Activated gamma-delta T cell treated with anti-CD3 and anti-CD28 coated beads, Interleukin-2, amount 50 U/mL, for 16 hours (primary cell): ENCODE measurements around the gene ECSCR.
"Not testable (repeated sequence)": the region's sequence is repeated elsewhere in the genome, so short reads cannot be mapped to it uniquely, and the experiment has no call there.

ENCODE experiments used
- DNase-seq: peaks from one replicate; pipeline ENCODE4 v3.0.0-alpha.2; 2020; ENCODE audit warnings: low read depth

Gene ECSCR, protein sequence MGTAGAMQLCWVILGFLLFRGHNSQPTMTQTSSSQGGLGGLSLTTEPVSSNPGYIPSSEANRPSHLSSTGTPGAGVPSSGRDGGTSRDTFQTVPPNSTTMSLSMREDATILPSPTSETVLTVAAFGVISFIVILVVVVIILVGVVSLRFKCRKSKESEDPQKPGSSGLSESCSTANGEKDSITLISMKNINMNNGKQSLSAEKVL

DNA sequence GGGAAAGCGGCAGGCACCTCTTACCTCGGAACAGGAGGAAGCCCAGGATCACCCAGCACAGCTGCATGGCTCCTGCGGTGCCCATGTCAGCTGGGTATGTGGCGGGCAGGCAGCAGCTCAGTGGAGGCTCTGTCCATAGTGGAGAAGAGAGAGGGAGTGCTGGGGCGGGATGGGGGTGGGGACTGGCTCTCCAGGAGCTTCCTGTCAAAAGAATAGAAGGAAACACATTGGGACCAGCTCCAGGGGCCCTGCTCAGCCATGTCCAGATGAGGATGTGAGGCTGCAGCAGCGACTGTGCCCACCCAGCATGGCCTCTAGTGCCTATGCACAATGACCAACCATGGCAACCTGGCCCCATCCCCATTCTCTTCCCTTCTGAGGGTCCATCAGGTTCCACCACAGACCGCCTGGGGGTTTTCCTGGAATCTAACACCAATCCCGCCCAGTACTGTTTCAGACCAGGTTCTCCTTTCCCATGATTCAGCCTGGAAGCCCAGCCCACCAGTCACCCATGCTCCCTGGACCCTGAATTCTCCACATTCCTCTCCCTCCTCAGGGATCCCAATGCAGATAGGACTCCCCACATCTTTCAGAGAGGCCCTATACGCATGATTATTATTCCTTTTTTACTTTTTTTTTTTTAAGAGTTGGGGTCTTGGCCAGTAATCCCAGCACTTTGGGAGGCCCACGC lies at the start of gene ECSCR:
Gene ECSCR, minus strand, starts transcription at position 158 of the 691 bp plus-strand sequence. Its CDS starts 73 bp downstream, at position 85.
- no peak for DNase-seq

DNA sequence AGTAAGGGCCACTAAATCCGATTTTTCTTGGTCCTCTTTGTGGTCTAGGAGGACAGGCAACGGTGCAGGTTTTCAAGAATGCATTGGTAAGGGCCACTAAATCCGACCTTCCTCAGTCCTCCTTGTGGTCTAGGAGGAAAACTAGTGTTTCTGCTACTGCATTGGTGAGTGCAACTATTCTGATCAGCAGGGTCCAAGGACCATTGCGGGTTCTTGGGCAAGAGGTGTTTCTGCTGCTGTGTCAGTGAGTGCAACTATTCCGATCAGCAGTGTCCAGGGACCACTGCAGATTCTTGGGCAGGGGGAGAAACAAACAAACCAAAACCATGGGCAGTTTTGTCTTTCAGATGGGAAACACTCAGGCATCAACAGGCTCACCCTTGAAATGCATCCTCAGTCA lies 42.2 kb upstream of the ECSCR start:
- DNase-seq = not testable (repeated sequence)

DNA sequence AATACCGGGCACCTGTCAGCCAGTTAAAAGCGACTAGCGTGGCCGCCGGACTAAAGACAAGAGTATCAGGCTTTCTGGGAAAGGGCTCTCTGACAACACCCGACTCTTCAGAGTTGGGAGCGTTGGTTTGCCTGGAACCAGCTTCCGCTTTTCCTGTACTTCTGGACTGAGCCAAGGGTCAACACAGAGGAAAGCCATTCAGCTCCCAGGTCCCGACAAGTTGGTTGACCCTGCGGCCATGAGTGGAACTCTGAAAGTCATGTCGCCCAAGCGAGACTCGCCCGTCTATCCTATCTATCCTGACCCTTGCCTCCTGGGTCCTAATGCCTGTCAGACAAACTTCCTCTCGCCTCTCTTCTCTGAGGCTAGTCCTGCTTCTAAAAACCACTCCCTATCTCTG lies 41.3 kb upstream of the ECSCR start:
- DNase-seq = not testable (repeated sequence)

DNA sequence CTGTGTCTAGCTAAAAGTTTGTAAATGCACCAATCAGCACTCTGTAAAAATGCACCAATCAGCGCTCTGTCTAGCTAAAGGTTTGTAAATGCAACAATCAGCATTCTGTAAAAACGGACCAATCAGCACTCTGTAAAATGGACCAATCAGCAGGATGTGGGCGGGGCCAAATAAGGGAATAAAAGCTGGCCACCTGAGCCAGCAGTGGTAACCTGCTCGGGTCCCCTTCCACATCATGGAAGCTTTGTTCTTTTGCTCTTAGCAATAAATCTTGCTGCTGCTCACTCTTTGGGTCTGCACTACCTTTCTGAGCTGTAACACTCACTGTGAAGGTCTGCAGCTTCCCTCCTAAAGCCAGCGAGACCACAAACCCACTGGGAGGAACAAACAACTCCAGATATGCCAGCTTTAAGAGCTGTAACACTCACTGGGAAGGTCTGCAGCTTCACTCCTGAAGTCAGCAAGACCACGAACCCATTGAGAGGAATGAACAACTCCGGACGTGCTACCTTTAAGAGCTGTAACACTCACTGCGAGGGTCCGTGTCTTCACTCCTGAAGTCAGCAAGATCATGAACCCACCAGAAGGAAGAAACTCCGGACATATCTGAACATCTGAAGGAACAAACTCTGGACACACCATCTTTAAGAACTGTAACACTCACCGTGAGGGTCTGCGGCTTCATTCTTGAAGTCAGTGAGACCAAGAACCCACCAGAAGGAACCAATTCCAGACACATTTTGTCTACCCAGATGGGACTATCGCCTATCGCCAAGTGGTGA lies 40.7 kb upstream of the ECSCR start:
- not testable (repeated sequence) for DNase-seq

DNA sequence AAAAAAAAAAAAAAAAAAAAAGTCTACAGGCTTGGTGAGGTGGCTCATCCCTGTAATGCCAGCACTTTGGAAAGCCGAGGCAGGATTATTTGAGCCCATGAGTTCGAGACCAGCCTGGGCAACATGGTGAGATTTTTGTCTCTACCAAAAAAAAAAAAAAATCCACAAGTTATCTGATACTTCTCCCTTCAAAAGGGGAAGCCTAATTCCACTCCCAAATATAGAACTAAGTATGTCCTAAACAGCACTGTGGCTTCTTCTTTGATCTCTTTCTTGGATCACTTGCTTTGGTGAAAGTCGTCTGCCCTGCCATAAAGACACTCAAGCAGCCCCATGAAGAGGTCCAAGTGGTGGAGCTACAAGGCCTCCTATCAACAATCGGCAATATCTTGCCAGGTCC lies 38.8 kb upstream of the ECSCR start:
- DNase-seq = no peak

DNA sequence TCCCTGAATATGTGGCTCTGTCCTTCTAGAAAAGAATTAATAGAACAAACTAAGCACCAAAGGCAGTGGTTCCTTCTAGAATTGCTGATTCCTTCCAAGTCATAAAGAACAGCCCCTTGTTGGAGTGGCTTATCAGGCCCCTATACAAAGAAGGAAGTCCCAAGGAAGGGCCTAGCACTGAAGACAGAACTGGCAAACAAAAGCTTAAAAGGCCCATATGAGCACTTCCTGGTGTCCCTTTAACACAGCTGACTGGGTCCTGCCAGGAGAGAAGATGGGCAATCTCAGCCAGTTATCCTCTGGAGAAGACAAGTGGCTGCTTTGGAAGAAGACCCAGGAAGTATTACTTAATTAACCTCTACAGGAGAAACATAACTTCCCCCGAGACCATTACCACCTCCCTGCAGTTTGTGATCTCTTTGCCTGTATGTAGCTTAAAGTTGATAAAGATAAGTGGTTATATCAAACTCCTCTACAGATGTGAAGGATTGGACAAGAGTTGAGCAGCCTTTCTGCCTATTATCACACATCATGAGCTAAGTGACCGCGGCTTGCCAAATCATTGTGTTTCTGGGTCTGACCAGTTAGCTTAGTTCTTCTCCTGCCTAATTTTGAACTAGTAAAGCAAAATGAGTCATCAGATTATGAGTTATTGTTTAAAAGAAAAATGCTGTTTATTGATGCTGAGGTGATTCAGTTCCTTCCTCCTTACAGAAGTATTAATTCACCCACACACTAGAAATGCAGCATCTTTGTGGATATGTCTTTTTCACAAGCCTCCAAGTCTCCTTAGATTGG lies 33.3 kb upstream of the ECSCR start:
- no peak for DNase-seq

DNA sequence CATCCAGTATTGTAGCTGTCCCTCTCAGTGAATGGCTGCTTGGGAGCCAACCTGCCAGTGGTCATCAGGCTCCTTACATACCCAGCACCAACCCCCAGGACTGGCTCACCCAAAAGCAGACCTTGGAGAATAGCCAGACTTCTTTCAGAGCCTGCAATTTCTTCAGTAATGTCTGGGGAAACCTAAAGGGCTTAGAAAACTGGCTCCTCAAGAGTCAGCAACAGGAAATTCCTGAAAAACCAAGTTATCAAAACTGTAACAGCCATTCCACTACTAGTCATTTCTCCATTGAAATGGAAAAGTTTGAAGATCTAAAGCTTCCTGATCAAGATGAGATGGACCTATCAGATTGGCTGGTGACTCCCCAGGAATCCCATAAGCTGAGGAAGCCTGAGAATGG lies 32.3 kb upstream of the ECSCR start:
- DNase-seq = no peak

DNA sequence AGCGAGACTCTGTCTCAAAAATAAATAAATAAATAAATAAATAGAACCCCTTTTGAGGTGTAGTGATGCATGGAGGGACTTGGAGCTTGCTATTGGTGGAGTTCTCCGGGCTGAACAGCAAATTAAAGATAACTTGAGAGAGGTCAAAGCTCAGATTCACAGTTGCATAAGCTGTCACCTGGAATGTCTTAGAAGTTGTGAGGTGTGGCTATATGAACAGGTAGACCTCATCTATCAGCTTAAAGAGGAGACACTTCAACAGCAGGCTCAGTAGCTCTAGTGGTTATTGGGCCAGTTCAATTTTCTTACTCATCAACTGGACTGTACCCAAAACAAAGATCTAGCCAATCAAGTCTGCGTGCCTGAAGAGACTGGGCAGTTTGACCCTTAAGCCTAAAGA lies 31.7 kb upstream of the ECSCR start:
- no peak for DNase-seq

DNA sequence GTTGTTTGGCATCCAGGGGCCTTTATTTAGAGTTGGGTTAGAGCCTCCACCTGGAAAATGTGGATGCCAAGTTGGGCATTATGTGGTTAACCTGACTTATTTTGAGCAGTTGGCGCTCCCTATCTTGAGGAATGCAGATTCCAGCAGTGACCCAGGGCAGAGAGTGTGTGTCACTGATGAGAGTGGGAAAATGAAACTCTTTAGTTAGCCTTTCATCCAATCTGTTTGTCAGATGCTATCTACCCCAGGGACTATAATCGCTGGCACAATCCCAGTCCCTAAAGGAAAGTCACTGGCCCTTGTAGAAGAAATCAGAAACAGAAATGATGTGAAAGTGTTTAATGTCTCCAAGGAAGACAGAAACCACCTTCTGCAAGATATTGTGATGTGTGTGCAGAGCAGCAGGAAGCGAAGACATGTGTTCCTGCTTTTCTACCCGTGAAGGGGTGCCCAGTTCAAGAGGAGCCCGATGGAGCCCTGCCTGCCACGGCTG lies 30.2 kb upstream of the ECSCR start:
- no peak for DNase-seq

DNA sequence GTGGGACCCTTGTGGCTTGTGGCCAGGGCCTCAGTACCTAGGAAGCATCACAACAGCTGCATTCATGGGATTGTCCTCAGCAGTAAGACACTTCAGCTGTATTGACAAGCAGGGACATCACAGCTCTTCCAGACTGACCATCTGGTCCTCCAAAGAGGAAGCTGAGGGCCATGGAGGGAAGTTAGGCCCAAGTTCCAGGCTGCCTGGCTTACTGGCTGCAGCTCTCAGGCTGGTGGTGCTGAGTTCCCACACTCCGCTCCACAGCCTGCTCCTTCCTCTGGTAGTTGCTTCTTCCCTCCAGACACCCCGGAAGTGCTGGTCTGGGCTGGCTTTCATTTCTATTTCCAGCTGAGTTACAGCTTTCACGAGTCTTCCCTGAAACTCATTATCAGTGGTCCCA lies 25.7 kb upstream of the ECSCR start:
- DNase-seq = no peak

DNA sequence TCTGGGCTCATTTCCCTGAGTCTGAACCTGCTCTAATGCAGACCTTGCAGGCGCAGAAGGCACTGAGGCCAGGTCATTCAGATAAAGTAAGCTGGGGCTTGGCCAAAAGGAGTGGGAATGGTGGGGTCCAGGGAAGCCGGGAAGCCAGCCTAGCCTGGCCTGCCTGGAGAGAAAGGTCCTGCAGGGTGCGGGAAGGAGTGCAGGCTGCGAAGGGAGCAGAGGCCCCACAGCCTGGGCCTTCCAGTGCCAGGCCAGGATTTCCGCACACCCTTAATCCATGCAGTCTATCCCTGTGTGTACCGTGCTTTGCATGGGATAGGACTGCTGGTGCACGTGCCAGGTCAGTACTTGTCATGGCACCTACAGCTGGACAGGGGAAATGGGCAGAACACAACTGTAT lies 23.7 kb upstream of the ECSCR start:
- DNase-seq = no peak

DNA sequence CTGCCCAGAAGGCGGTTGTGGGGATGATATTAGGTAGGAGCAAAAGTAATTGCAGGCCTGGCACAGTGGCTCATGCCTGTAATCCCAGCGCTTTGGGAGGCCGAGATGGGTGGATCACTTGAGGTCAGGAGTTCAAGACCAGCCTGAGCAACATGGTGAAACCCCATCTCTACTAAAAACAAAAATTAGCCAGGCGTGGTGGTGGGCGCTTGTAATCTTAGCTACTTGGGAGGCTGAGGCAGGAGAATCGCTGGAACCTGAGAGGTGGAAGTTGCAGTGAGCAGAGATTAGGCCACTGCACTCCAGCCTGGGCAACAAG lies 20.3 kb upstream of the ECSCR start:
- DNase-seq = not testable (repeated sequence)

DNA sequence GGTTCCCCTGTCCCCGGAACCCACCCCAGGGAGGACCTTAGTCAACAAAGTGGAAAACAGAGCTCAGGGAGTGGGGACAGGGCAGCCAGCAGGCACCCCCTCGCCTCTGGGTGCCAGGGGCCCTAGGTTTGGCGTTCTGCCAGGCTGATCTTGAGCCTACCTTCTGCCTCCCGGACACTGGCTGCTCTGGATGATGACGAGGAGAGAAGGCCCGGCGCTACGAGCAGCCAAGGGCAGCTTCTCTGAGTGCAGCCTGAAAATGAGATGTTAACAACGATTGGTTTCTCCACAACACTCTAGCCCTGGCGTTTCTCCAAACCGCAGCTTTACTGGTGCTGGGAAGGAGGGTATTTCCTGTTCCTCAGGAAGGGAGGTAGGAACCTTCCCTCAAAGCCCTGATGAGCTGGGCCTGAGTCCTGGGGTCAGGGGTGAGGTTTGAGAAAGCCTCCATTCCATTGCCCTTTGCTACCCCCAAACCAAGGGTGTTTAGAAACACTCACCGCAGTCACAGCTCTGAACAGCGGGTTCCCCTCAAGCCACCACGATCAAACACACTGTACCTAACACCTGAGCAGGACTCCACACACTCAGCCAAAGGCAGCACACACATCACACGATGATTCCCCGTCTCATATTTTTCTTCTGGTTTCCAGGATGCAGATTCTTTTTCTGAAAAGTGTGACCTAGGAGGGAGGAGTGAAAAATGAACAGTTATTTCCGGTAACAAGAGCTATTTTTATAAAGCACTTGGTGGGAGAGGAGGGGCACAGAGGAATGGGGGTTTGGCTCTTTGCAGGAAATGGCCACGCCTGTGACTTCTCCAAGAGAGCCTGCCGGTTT lies 19.7 kb upstream of the ECSCR start, which contains the start of gene STING1:
Gene STING1, minus strand, starts transcription at position 709 of the 840 bp plus-strand sequence. CDS start 1,054 bp downstream, outside the sequence.
- DNase-seq = peak; percentile 46

DNA sequence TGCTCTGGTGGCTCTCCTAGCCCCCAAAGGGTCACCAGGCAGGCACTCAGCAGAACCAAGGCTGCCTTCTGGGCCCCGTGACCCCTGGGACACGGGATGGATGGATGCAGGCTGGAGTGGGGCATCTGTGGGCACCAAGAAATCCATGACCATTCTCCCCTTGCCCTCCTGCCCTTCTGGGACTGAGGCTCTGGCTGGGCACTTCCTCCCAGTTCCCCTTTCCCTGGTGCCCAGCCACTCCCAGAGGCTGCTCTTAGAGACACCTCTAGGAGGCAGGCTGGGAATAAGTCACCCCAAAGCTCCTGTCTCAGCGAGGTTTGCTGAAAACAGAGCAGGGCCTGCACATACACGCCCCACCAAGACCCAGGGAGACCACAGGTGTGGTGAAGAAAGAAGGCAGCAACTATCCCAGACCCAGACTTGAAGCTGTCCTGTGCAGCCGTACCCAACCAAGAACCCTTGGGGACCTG lies 19.1 kb upstream of the ECSCR start:
- no peak for DNase-seq

DNA sequence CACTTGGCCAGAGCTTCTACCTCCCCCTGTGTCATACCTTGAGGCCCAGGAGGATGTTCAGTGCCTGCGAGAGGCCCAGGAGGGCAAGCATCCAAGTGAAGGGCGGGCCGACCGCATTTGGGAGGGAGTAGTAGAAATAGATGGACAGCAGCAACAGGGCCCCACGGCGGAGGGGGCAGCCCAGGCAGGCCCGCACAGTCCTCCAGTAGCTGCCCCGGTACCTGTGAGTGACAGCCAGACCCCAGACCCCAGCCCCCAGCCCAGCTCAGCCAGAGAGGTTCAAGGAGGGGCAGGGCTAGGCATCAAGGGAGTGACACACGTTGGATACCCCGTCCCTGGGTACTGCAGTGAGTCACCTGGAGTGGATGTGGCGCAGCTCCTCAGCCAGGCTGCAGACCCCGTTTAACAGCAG lies 18.6 kb upstream of the ECSCR start:
- no peak for DNase-seq

DNA sequence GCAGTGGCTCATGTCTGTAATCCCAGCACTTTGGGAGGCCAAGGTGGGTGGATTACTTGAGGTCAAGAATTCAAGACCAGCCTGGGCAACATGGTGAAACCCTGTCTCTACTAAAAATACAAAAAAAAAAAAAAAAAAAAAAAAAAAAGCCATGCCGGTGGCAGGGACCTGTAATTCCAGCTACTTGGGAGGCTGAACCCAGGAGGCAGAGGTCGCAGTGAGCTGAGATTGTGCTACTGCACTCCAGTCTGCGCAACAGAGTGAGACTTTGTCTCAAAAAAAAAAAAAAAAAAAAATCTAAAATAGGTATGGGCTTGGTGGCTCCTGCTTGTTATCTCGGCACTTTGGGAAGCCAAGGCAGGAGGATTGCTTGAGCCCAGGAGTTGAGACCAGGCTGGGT lies 17.2 kb upstream of the ECSCR start:
- DNase-seq = not testable (repeated sequence)

DNA sequence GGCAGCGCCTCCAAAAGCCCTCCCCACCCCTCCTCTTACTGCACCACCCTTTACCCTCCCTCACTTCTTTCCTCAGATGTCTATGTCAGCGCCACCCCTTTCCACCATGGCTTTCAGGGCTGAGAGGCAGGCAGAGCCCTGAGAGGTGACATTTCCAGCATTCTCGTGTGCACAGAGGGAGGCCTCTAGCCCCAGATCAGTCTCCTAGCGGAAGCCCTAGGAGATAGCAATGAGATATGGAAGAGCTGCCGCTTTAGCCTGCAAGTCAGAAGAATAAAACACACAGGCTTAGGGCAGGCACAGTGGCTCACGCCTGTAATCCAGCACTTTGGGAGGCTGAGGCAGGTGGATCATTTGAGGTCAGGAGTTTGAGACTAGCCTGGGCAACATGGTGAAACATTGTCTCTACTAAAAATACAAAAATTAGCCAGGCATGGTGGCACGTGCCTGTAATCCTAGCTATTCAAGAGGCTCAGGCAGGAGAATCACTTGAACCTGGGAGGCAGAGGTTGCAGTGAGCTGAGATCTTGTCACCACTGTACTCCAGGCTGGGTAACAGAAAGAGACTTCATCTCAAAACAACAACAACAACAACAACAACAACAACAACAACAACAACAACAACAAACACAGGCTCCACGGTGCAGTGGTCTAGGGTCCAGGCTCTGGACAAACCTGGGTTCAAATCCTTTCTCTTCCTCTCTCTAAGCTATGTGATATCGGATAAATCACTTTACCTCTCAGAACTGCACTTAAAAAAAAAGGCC lies 16.3 kb upstream of the ECSCR start:
- DNase-seq = not testable (repeated sequence)

DNA sequence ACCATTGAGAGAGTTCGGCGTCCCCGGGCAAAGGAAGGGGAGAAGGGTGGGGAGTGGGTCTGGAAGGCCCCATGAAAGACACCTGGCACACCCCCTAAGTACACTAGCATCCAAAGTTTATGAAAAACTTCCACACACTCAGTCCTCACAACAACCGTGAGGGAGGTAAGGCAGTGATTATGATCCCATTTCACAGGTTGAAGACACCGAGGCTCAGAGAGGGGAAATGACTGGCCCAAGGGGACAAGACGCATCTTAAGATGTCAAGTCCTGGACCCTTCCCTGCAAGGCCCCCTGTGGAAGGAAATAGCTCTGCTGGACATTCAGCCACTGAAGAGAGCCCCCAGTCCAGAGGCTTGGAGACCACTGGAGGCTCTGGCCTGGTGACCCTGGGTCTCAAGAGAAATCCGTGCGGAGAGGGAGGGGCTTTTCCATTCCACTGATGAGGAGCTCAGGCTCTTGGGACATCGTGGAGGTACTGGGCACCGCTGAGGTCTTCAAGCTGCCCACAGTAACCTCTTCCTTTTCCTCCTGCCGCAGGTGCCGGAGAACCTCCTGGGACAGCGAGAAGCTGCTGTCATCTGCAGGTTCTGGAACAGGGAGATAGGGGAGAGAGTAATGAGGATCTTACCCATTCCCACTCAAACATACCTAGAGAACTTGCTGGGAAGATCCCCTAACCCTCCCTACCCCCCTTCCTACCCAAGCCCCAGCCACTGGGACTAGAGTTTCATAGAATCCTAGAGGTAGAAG lies 13.5 kb upstream of the ECSCR start:
- no peak for DNase-seq
